ENCODE data around the gene ATM. TPM values are rescaled to one million over a fixed set of nuclear protein-coding genes. Genes with fewer than 3 reads are reported as not detected.
"Not testable (repeated sequence)": the region's sequence is repeated elsewhere in the genome, so short reads cannot be mapped to it uniquely, and the experiment has no call there.

The ATM gene
- total RNA-seq, 1 experiment from 2014 or later = 39.5 TPM

- H3K27ac Mint-ChIP-seq (ENCODE audit: unreplicated experiment) = no peak overlapping the region
- no peak overlapping the region for H3K4me3 Mint-ChIP-seq (ENCODE audit: low read depth, unreplicated experiment)
- no peaks in the 10 kb centered on the region for H3K4me1 Mint-ChIP-seq (ENCODE audit: low read depth, unreplicated experiment)
- intact Hi-C loops (cut with micrococcal nuclease; ENCODE audit: unreplicated experiment) = no loop called here
- H3K9me3 Mint-ChIP-seq (ENCODE audit: low read depth, unreplicated experiment) = no peaks in the 10 kb centered on the region
- CTCF ChIA-PET = no interaction called here
- H3K36me3 Mint-ChIP-seq (ENCODE audit: insufficient read depth, unreplicated experiment) = peaks cover 3% of the 10 kb centered on the region
- H3K27me3 Mint-ChIP-seq (ENCODE audit: unreplicated experiment) = no peaks in the 10 kb centered on the region
- TF ChIP-seq CTCF (IDR thresholded peaks at IDR 0.05; ENCODE audit: unreplicated experiment) = no peak
- DNase-seq = no peak
- BruUV-seq (replicated peaks) = no TSS peak
Measured at GRCh38 chr11:108286956-108287355, 64.1 kb downstream of the ATM start.

- CTCF ChIA-PET; H3K36me3 Mint-ChIP-seq (ENCODE audit: insufficient read depth, unreplicated experiment); H3K4me1 Mint-ChIP-seq (ENCODE audit: low read depth, unreplicated experiment); DNase-seq; H3K27ac Mint-ChIP-seq (ENCODE audit: unreplicated experiment); H3K9me3 Mint-ChIP-seq (ENCODE audit: low read depth, unreplicated experiment); intact Hi-C loops (cut with micrococcal nuclease; ENCODE audit: unreplicated experiment); BruUV-seq (replicated peaks); H3K4me3 Mint-ChIP-seq (ENCODE audit: low read depth, unreplicated experiment); H3K27me3 Mint-ChIP-seq (ENCODE audit: unreplicated experiment): not testable (repeated sequence)
Measured at GRCh38 chr11:108289066-108289465, 66.2 kb downstream of the ATM start.

- no peaks in the 10 kb centered on the region for H3K9me3 Mint-ChIP-seq (ENCODE audit: low read depth, unreplicated experiment)
- BruUV-seq (replicated peaks) = no TSS peak
- peaks cover 3% of the 10 kb centered on the region for H3K36me3 Mint-ChIP-seq (ENCODE audit: insufficient read depth, unreplicated experiment)
- H3K27me3 Mint-ChIP-seq (ENCODE audit: unreplicated experiment) = no peaks in the 10 kb centered on the region
- TF ChIP-seq CTCF (IDR thresholded peaks at IDR 0.05; ENCODE audit: unreplicated experiment) = no peak
- CTCF ChIA-PET = no interaction called here
- H3K4me1 Mint-ChIP-seq (ENCODE audit: low read depth, unreplicated experiment) = no peaks in the 10 kb centered on the region
- no peak overlapping the region for H3K4me3 Mint-ChIP-seq (ENCODE audit: low read depth, unreplicated experiment)
- intact Hi-C loops (cut with micrococcal nuclease; ENCODE audit: unreplicated experiment) = no loop called here
- no peak overlapping the region for H3K27ac Mint-ChIP-seq (ENCODE audit: unreplicated experiment)
- DNase-seq = no peak
Measured at GRCh38 chr11:108289699-108290098, 66.8 kb downstream of the ATM start.

GRCh38 chr11:108293229-108293628 is 70.4 kb downstream of the ATM start:
- H3K9me3 Mint-ChIP-seq (ENCODE audit: low read depth, unreplicated experiment) = no peaks in the 10 kb centered on the region
- CTCF ChIA-PET = no interaction called here
- no peak for DNase-seq
- no peaks in the 10 kb centered on the region for H3K27me3 Mint-ChIP-seq (ENCODE audit: unreplicated experiment)
- H3K4me3 Mint-ChIP-seq (ENCODE audit: low read depth, unreplicated experiment) = no peak overlapping the region
- no peaks in the 10 kb centered on the region for H3K4me1 Mint-ChIP-seq (ENCODE audit: low read depth, unreplicated experiment)
- no TSS peak for BruUV-seq (replicated peaks)
- intact Hi-C loops (cut with micrococcal nuclease; ENCODE audit: unreplicated experiment) = no loop called here
- no peak for TF ChIP-seq CTCF (IDR thresholded peaks at IDR 0.05; ENCODE audit: unreplicated experiment)
- H3K36me3 Mint-ChIP-seq (ENCODE audit: insufficient read depth, unreplicated experiment) = no peaks in the 10 kb centered on the region
- H3K27ac Mint-ChIP-seq (ENCODE audit: unreplicated experiment) = no peak overlapping the region

- intact Hi-C loops (cut with micrococcal nuclease; ENCODE audit: unreplicated experiment) = no loop called here
- Mint-ChIP-seq H3K36me3 (ENCODE audit: insufficient read depth, unreplicated experiment) (no peaks in the 10 kb centered on the region), H3K4me3 (ENCODE audit: low read depth, unreplicated experiment) (no peak overlapping the region), H3K9me3 (ENCODE audit: low read depth, unreplicated experiment) (no peaks in the 10 kb centered on the region), H3K27me3 (ENCODE audit: unreplicated experiment) (no peaks in the 10 kb centered on the region), H3K4me1 (ENCODE audit: low read depth, unreplicated experiment) (no peaks in the 10 kb centered on the region), H3K27ac (ENCODE audit: unreplicated experiment) (no peak overlapping the region)
- BruUV-seq (replicated peaks) = no TSS peak
- no peak for TF ChIP-seq CTCF (IDR thresholded peaks at IDR 0.05; ENCODE audit: unreplicated experiment)
- no peak for DNase-seq
- CTCF ChIA-PET = no interaction called here
Measured at GRCh38 chr11:108302121-108302785, 79.4 kb downstream of the ATM start.
